Measurements from ENCODE around the gene MEDAG.

DNA sequence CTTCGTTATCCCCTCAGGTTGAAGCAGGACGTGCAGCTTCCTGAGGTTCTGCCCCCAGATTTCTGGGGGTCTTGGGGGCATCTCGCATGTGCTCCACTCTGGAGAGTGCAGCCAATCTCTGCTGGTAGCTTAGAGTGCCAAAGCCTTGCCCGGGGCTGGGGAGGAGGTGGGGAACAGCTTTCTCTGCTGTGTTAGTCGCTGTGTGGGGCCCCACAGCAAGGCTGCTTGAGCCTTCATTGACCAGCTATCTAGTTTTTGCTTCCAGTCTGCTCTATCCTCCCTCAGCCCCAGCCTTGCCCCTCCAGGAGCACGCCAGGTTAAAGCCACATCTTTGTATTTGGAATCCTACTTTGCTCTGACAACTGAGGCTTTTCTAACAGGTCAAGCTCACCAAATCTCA, 32.0 kb upstream of the MEDAG start:
- TF ChIP-seq, protein P1, sequence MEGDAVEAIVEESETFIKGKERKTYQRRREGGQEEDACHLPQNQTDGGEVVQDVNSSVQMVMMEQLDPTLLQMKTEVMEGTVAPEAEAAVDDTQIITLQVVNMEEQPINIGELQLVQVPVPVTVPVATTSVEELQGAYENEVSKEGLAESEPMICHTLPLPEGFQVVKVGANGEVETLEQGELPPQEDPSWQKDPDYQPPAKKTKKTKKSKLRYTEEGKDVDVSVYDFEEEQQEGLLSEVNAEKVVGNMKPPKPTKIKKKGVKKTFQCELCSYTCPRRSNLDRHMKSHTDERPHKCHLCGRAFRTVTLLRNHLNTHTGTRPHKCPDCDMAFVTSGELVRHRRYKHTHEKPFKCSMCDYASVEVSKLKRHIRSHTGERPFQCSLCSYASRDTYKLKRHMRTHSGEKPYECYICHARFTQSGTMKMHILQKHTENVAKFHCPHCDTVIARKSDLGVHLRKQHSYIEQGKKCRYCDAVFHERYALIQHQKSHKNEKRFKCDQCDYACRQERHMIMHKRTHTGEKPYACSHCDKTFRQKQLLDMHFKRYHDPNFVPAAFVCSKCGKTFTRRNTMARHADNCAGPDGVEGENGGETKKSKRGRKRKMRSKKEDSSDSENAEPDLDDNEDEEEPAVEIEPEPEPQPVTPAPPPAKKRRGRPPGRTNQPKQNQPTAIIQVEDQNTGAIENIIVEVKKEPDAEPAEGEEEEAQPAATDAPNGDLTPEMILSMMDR (IDR thresholded peaks at IDR 0.05) = no peak
- TF ChIP-seq EP300 (IDR thresholded peaks at IDR 0.05) (no peak), POLR2A (IDR thresholded peaks at IDR 0.05) (no peak), POLR2AphosphoS5 (IDR thresholded peaks at IDR 0.05) (no peak)
